Ishikawa (cell line): Measurements from ENCODE around the gene PALLD.

Source experiments
- EGR1 ChIP-seq: IDR thresholded peaks from 2 replicates; pipeline ENCODE4 v1.6.1; 2012
- REST ChIP-seq: IDR thresholded peaks from 2 replicates; pipeline ENCODE4 v1.6.1; 2012; ENCODE audit warnings: low read depth, mild to moderate bottlenecking
- ZBTB7A ChIP-seq: IDR thresholded peaks from 2 replicates; pipeline ENCODE4 v1.6.1; 2012; ENCODE audit warnings: low read depth

DNA sequence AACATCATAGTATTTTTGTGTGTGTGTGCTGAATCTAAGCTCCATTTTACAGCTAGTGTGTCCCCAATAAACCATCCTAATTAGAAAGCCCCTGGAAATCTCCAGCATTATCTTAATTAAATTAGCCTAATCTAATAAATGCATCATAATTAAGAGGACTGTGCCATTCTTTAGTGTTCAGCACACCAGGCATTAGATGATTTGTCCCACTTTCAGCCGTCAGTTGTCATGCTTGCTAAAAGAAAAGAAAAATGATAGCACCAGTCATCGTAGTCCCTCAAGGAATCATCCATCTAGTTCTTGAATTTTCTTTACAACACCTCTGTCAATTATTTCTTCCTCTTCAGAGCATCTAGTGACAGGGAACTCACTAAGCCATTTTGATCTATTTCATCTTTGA is 155.9 kb downstream of the PALLD start:
- no peak for TF ChIP-seq ZBTB7A
- TF ChIP-seq REST = no peak
- TF ChIP-seq EGR1 = no peak
